Upper lobe of left lung (tissue), 4 donors: ENCODE results near the gene NBL1.

Experiments used
- POLR2A ChIP-seq, 4 donors: fragments of 450-650 bp; IDR thresholded peaks; one replicate each; pipeline ENCODE4 v1.5.1; 2016 to 2017; ENCODE audit warnings: antibody characterized with exemption in 4 of 4, mild to moderate bottlenecking in 2 of 4
- POLR2AphosphoS5 ChIP-seq, 2 donors: sonication (generic); formaldehyde crosslinking; IDR thresholded peaks; one replicate each; pipeline ENCODE4 v1.5.1; 2017; ENCODE audit warnings: antibody characterized with exemption in 2 of 2
- TF ChIP-seq, protein P1 (sequence below), 6 experiments: fragments of 450-650 bp in 4 of 6; fragments of 200-600 bp in 2 of 6; sonication (generic) in 2 of 6; IDR thresholded peaks; one replicate each; pipeline ENCODE4 v1.5.1; 2016 to 2019; ENCODE audit warnings: antibody characterized with exemption in 6 of 6

- TF ChIP-seq, protein P1, sequence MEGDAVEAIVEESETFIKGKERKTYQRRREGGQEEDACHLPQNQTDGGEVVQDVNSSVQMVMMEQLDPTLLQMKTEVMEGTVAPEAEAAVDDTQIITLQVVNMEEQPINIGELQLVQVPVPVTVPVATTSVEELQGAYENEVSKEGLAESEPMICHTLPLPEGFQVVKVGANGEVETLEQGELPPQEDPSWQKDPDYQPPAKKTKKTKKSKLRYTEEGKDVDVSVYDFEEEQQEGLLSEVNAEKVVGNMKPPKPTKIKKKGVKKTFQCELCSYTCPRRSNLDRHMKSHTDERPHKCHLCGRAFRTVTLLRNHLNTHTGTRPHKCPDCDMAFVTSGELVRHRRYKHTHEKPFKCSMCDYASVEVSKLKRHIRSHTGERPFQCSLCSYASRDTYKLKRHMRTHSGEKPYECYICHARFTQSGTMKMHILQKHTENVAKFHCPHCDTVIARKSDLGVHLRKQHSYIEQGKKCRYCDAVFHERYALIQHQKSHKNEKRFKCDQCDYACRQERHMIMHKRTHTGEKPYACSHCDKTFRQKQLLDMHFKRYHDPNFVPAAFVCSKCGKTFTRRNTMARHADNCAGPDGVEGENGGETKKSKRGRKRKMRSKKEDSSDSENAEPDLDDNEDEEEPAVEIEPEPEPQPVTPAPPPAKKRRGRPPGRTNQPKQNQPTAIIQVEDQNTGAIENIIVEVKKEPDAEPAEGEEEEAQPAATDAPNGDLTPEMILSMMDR (IDR thresholded peaks at IDR 0.05), result no peak
- TF ChIP-seq POLR2A (IDR thresholded peaks at IDR 0.05), result no peak
- no peak for TF ChIP-seq POLR2AphosphoS5 (IDR thresholded peaks at IDR 0.05)
These were observed 35.6 kb downstream of the NBL1 start for GRCh38 chr1:19679691-19680090.
